Measurements from ENCODE around the gene FAM107B. TPM values are rescaled to one million over a fixed set of nuclear protein-coding genes. Genes with fewer than 3 reads are reported as not detected.

The FAM107B gene
- total and polyA plus RNA-seq, 4 donors = 24.9 to 58.1 (median 30.9) TPM

DNA sequence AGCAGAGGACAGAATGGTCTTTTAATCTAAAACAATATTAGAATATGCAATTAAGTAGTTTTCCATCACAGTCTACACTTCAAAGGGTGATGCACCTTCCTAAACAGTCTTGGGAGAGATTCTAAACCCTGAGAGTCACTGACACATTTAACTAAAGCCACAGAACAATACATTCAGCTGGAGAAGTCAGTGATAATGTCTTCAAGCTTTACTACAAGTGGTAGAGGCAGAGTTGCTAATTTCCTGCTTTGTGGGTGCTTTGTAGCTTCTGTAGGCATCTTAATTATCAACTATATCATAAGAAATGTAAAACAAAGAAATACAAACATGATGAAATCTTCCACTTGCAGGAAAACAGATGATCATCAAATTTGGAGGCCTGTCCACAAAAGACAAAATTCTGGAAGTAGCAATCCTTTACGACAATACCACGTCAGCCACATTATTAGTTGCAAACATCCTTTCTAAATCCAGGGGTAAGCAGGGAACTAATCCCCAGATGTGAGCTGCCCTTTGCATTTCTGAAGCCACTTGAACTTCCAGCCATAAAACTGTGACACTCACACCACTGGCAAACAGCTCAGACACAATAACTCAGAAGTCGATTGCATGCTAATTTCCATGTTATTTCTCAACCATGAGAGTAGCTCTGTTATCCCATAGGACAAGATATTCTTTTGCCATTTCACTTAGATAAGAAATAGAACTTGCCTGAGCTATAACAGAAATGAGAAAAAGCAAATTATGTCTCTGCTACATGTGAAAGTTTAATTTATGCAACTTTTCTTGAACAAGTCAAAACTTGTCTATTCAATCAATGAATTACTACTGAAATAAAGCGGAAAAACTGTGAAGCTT is 212.2 kb downstream of the FAM107B start:
- Histone ChIP-seq H3K4me1 (ENCODE audit: control insufficient read depth in 4 of 4, insufficient read depth in 4 of 4, low read length in 3 of 4) (peaks cover 9 to 54% (median 24%) of the 10 kb centered on the region in 4 donors), H3K4me3 (ENCODE audit: low read depth in 1 of 3, low read length in 3 of 3) (no peak overlapping the region), H3K27me3 (ENCODE audit: control insufficient read depth in 4 of 4, insufficient read depth in 4 of 4, low read length in 3 of 4) (no peaks in the 10 kb centered on the region), H3K9ac (ENCODE audit: low read depth in 1 of 2, low read length in 2 of 2) (peak overlapping the region in 1 of 2 donors; percentile 67), H3K27ac (ENCODE audit: low read depth in 1 of 2, low read length in 2 of 2) (peak overlapping the region; percentile 63 to 89), H3K36me3 (ENCODE audit: control insufficient read depth in 4 of 4, insufficient read depth in 3 of 4, low read depth in 1 of 4, low read length in 3 of 4) (no peaks in the 10 kb centered on the region), H3K9me3 (ENCODE audit: control insufficient read depth in 4 of 4, low read length in 3 of 4) (no peaks in the 10 kb centered on the region)
- no peak for DNase-seq (ENCODE audit: low spot score)
- 49% methylated on average over 4 of the region's 4 CpGs for WGBS
- peak in 1 of 2 donors; percentile 27 for TF ChIP-seq RAD21 (IDR thresholded peaks at IDR 0.05)
- TF ChIP-seq YY1 (IDR thresholded peaks at IDR 0.05) = peak; percentile 69
- TF ChIP-seq ATF3 (IDR thresholded peaks at IDR 0.05) = no peak
- TF ChIP-seq, protein P1, sequence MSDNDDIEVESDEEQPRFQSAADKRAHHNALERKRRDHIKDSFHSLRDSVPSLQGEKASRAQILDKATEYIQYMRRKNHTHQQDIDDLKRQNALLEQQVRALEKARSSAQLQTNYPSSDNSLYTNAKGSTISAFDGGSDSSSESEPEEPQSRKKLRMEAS (IDR thresholded peaks at IDR 0.05) = peak; percentile 31
- no peak for TF ChIP-seq EGR1 (IDR thresholded peaks at IDR 0.05; ENCODE audit: low read depth in 2 of 2)
- TF ChIP-seq JUND (IDR thresholded peaks at IDR 0.05) = peak in 1 of 2 donors; percentile 23
- peak; percentile 19 to 35 for TF ChIP-seq RXRA (IDR thresholded peaks at IDR 0.05)
- TF ChIP-seq HNF4G (IDR thresholded peaks at IDR 0.05) = no peak
- TF ChIP-seq NR2F2 (IDR thresholded peaks at IDR 0.05) = no peak
- TF ChIP-seq GABPA (IDR thresholded peaks at IDR 0.05 in 1 of 2, conservative IDR thresholded peaks at IDR 0.05 in 1 of 2) = no peak
- TF ChIP-seq CTCF (IDR thresholded peaks at IDR 0.05; ENCODE audit: low read depth, low read length, missing input control) = no peak
- TF ChIP-seq, protein P2, sequence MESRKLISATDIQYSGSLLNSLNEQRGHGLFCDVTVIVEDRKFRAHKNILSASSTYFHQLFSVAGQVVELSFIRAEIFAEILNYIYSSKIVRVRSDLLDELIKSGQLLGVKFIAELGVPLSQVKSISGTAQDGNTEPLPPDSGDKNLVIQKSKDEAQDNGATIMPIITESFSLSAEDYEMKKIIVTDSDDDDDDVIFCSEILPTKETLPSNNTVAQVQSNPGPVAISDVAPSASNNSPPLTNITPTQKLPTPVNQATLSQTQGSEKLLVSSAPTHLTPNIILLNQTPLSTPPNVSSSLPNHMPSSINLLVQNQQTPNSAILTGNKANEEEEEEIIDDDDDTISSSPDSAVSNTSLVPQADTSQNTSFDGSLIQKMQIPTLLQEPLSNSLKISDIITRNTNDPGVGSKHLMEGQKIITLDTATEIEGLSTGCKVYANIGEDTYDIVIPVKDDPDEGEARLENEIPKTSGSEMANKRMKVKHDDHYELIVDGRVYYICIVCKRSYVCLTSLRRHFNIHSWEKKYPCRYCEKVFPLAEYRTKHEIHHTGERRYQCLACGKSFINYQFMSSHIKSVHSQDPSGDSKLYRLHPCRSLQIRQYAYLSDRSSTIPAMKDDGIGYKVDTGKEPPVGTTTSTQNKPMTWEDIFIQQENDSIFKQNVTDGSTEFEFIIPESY (IDR thresholded peaks at IDR 0.05) = no peak
- no peak for TF ChIP-seq TAF1 (conservative IDR thresholded peaks at IDR 0.05)
- peak; percentile 46 for TF ChIP-seq SP1 (IDR thresholded peaks at IDR 0.05)
- TF ChIP-seq FOXA2 (IDR thresholded peaks at IDR 0.05) = no peak
- TF ChIP-seq, protein P3, sequence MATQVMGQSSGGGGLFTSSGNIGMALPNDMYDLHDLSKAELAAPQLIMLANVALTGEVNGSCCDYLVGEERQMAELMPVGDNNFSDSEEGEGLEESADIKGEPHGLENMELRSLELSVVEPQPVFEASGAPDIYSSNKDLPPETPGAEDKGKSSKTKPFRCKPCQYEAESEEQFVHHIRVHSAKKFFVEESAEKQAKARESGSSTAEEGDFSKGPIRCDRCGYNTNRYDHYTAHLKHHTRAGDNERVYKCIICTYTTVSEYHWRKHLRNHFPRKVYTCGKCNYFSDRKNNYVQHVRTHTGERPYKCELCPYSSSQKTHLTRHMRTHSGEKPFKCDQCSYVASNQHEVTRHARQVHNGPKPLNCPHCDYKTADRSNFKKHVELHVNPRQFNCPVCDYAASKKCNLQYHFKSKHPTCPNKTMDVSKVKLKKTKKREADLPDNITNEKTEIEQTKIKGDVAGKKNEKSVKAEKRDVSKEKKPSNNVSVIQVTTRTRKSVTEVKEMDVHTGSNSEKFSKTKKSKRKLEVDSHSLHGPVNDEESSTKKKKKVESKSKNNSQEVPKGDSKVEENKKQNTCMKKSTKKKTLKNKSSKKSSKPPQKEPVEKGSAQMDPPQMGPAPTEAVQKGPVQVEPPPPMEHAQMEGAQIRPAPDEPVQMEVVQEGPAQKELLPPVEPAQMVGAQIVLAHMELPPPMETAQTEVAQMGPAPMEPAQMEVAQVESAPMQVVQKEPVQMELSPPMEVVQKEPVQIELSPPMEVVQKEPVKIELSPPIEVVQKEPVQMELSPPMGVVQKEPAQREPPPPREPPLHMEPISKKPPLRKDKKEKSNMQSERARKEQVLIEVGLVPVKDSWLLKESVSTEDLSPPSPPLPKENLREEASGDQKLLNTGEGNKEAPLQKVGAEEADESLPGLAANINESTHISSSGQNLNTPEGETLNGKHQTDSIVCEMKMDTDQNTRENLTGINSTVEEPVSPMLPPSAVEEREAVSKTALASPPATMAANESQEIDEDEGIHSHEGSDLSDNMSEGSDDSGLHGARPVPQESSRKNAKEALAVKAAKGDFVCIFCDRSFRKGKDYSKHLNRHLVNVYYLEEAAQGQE (IDR thresholded peaks at IDR 0.05) = no peak
- TF ChIP-seq FOXA1 (IDR thresholded peaks at IDR 0.05) = no peak
- TF ChIP-seq HNF4A (conservative IDR thresholded peaks at IDR 0.05) = peak; percentile 25 to 29
